IPS DF 6.9 (cell line): ENCODE results near the gene PLIN3.
A peak's percentile ranks its signal among the peaks of the same experiment; 100 is the strongest.
"Not testable (repeated sequence)": the region's sequence is repeated elsewhere in the genome, so short reads cannot be mapped to it uniquely, and the experiment has no call there.

Source experiments
- DNase-seq: peaks from one replicate; pipeline ENCODE4 v3.0.0-alpha.2; 2013; ENCODE audit warnings: low read depth, low spot score
- H3K27ac ChIP-seq: one replicate; pipeline ENCODE4 v1.5.1; 2013; ENCODE audit warnings: low read length, control low read depth
- H3K27me3 ChIP-seq: 2 replicates; pipeline ENCODE4 v1.6.1; 2013; ENCODE audit warnings: mild to moderate bottlenecking, low read length; ENCODE audit not compliant: control insufficient read depth, insufficient read depth
- H3K36me3 ChIP-seq: 2 replicates; pipeline ENCODE4 v1.6.1; 2013; ENCODE audit warnings: low read length; ENCODE audit not compliant: control insufficient read depth, insufficient read depth
- H3K4me1 ChIP-seq: 2 replicates; pipeline ENCODE4 v1.6.1; 2013; ENCODE audit warnings: low read length; ENCODE audit not compliant: control insufficient read depth, insufficient read depth
- H3K4me3 ChIP-seq: 2 replicates; pipeline ENCODE4 v1.5.1; 2013; ENCODE audit warnings: mild to moderate bottlenecking, low read length
- H3K9me3 ChIP-seq: 2 replicates; pipeline ENCODE4 v1.6.1; 2013; ENCODE audit warnings: low read length, inconsistent platforms; ENCODE audit not compliant: control insufficient read depth, insufficient read depth
- WGBS: extraction: QIAGEN DNeasy Blood & Tissue Kit; methylation state at CpG from one replicate; pipeline ENCODE4 v1.1.7; 2013; ENCODE audit warnings: mixed read lengths, missing lambda C conversion rate; ENCODE audit not compliant: insufficient read length, insufficient coverage; 5-methylcytosine and 5-hydroxymethylcytosine counted together

PLIN3 gene

DNA sequence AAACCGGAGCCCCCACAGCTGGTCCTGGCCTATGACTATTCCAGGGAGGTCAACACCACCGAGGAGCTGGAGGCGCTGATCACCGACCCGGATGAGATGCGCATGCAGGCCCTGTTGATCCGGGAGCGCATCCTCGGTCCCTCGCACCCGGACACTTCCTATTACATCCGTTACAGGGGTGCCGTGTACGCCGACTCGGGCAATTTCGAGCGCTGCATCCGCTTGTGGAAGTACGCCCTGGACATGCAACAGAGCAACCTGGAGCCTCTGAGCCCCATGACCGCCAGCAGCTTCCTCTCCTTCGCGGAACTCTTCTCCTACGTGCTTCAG, 74.6 kb downstream of the PLIN3 start:
- no CpG with 5 or more reads among the region's 24 CpGs for WGBS

GRCh38 chr19:4792019-4792865, 75.2 kb downstream of the PLIN3 start:
- Histone ChIP-seq H3K36me3 (peaks cover 12% of the 10 kb centered on the region; the same call in 1 of the 2 replicates), H3K4me3 (peak overlapping the region; percentile 95)
- WGBS, result no CpG with 5 or more reads among the region's 75 CpGs
- DNase-seq, H3K27me3 ChIP-seq, H3K4me1 ChIP-seq, H3K9me3 ChIP-seq, H3K27ac ChIP-seq: not testable (repeated sequence)

More for the DNA sequence above, 74.6 kb downstream of the PLIN3 start:
- not testable (repeated sequence) for DNase-seq, H3K9me3 ChIP-seq, H3K4me1 ChIP-seq, H3K27me3 ChIP-seq, H3K4me3 ChIP-seq, H3K27ac ChIP-seq
- H3K36me3 ChIP-seq, result peaks cover 12% of the 10 kb centered on the region; the same call in 1 of the 2 replicates

DNA sequence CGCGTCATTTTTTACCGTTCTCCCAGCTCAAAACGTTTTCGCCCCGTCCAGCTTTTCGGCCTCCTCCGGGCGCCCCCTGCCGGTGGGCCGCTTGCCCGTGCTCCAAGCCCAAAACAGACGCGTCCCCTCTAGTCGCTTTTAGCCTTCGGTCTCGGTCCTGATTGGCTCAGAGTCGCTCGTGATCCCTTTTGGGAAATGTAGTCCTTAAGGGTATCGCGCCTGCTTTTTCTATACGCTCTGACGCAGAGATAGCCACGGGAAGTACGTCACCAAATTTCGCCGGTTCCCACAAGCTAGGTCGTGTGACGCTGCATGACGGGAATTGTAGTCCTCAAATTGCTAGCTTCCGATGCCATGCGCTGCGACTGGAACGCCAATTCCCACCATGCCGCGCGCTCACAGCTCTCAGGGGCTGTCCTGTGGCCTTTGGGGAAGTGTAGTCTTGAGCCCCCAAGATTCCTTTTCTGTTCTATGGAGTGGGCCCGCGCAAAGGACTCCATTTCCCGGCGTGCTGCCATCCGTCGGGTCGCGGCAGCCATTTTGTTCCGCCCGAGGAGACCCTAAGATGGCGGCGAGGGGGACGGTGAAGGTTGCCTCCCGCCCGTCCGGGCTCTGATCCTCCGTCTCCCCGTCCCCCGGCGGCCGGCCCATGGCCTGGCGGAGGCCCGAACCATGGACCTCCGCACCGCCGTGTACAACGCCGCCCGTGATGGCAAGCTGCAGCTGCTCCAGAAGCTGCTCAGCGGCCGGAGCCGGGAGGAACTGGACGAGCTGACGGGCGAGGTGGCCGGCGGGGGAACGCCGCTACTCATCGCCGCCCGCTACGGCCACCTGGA, 76.1 kb downstream of the PLIN3 start, which contains the start of gene FEM1A:
Gene FEM1A (plus strand): TSS at position 552 of the 836 bp plus-strand sequence. CDS start 121 bp downstream, at position 673.
- Histone ChIP-seq H3K36me3 (peaks cover 7% of the 10 kb centered on the region; the same call in 1 of the 2 replicates), H3K4me1 (no peaks in the 10 kb centered on the region), H3K4me3 (peak within 1 kb of the TSS; percentile 95), H3K27me3 (no peaks in the 10 kb centered on the region), H3K27ac (no peak within 1 kb of the TSS), H3K9me3 (no peaks in the 10 kb centered on the region)
- no CpG with 5 or more reads among the region's 80 CpGs for whole genome bisulfite sequencing
- DNase-seq, result peak; percentile 100
